CD8-positive, alpha-beta memory T cell (primary cell): ENCODE results near the gene KLF15. TPM values are rescaled to one million over a fixed set of nuclear protein-coding genes. Genes with fewer than 3 reads are reported as not detected.

ENCODE experiments used
- CTCF ChIA-PET: fragments of 350-600 bp; sonication (Branson Sonifier 250); formaldehyde crosslinking; loops from one replicate; lab custom pipeline; 2021; ENCODE audit warnings: antibody characterized with exemption; lab: Charles Lee
- POLR2A ChIA-PET: fragments of 350-600 bp; sonication (Branson Sonifier 250); formaldehyde crosslinking; loops from one replicate; lab custom pipeline; 2021; ENCODE audit warnings: antibody characterized with exemption; lab: Charles Lee
- DNase-seq, 5 donors: peaks; one replicate each; pipeline versions ENCODE4 v3.0.0 to v3.0.0-alpha.2; 2020 to 2022; ENCODE audit warnings: mixed read lengths in 1 of 5
- H3K27ac ChIP-seq: one replicate; pipeline ENCODE4 v1.7.0; 2013; ENCODE audit warnings: low read depth, mild to moderate bottlenecking, low read length, moderate library complexity
- H3K27me3 ChIP-seq: 2 replicates; pipeline ENCODE4 v1.7.0; 2013; ENCODE audit warnings: low read length, mild to moderate bottlenecking; ENCODE audit not compliant: insufficient read depth, poor library complexity, severe bottlenecking
- H3K36me3 ChIP-seq: 2 replicates; pipeline ENCODE4 v1.7.0; 2013; ENCODE audit warnings: mild to moderate bottlenecking, low read length, moderate library complexity; ENCODE audit not compliant: insufficient read depth
- H3K4me1 ChIP-seq: 2 replicates; pipeline ENCODE4 v1.7.0; 2013; ENCODE audit warnings: mild to moderate bottlenecking, low read length, moderate library complexity; ENCODE audit not compliant: insufficient read depth
- H3K4me3 ChIP-seq: 2 replicates; pipeline ENCODE4 v1.7.0; 2013; ENCODE audit warnings: mild to moderate bottlenecking, low read length
- H3K9me3 ChIP-seq: 2 replicates; pipeline ENCODE4 v1.7.0; 2013; ENCODE audit warnings: mild to moderate bottlenecking, low read length
- H3K27ac Mint-ChIP-seq, 8 donors: one replicate each; pipeline ENCODE4 v1.8.0; 2020 to 2021; ENCODE audit warnings: mixed read lengths in 8 of 8, mild to moderate bottlenecking in 6 of 8, inconsistent platforms in 3 of 8, moderate library complexity in 3 of 8
- H3K27me3 Mint-ChIP-seq, 2 donors: one replicate each; pipeline ENCODE4 v1.8.0; 2020 to 2021; ENCODE audit warnings: mixed read lengths in 2 of 2, mild to moderate bottlenecking in 1 of 2, moderate library complexity in 1 of 2
- H3K36me3 Mint-ChIP-seq, 3 donors: one replicate each; pipeline ENCODE4 v1.8.0; 2020 to 2021; ENCODE audit warnings: mixed read lengths in 3 of 3, inconsistent platforms in 1 of 3, mild to moderate bottlenecking in 1 of 3
- H3K4me1 Mint-ChIP-seq, 3 donors: one replicate each; pipeline ENCODE4 v1.8.0; 2020 to 2021; ENCODE audit warnings: mixed read lengths in 3 of 3, inconsistent platforms in 1 of 3, mild to moderate bottlenecking in 1 of 3
- H3K4me3 Mint-ChIP-seq, 7 donors: one replicate each; pipeline ENCODE4 v1.8.0; 2020 to 2021; ENCODE audit warnings: mixed read lengths in 7 of 7, mild to moderate bottlenecking in 6 of 7, moderate library complexity in 4 of 7, inconsistent platforms in 2 of 7
- H3K9me3 Mint-ChIP-seq, 5 donors: one replicate each; pipeline ENCODE4 v1.8.0; 2020 to 2022; ENCODE audit warnings: mixed read lengths in 5 of 5, mild to moderate bottlenecking in 3 of 5, moderate library complexity in 2 of 5, inconsistent platforms in 1 of 5
- polyA plus RNA-seq: library from polyadenylated mRNA; unstranded; fragments of 300-500 nt; fragmentation: Illumina TruSeq; gene quantifications from one replicate; pipeline ENCODE4 v1.2.3, GENCODE V29; 2021
- total RNA-seq, 2 experiments: library from RNA; stranded (reverse); gene quantifications; one replicate each; pipeline ENCODE4 v1.2.3, GENCODE V29; 2021

The KLF15 gene
- total and polyA plus RNA-seq, 3 experiments from 2014 or later: 0.11 to 0.18 TPM; not detected in 1

- Mint-ChIP-seq H3K27ac (no peak overlapping the region), H3K27me3 (peaks cover 10 to 11% of the 10 kb centered on the region in 2 donors), H3K4me1 (no peaks in the 10 kb centered on the region), H3K36me3 (no peaks in the 10 kb centered on the region), H3K9me3 (peaks cover 0 to 3% (median 0%) of the 10 kb centered on the region in 5 donors), H3K4me3 (no peak overlapping the region)
- POLR2A ChIA-PET: no interaction called here
- DNase-seq: no peak
- no peak overlapping the region for H3K27ac ChIP-seq
- H3K27me3 ChIP-seq: no peaks in the 10 kb centered on the region
- CTCF ChIA-PET: no interaction called here
- H3K9me3 ChIP-seq: no peaks in the 10 kb centered on the region
- H3K36me3 ChIP-seq: no peaks in the 10 kb centered on the region
- H3K4me3 ChIP-seq: no peak overlapping the region
- H3K4me1 ChIP-seq: no peaks in the 10 kb centered on the region
Measured at GRCh38 chr3:126309861-126310655, 47.1 kb downstream of the KLF15 start.

GRCh38 chr3:126309165-126309564 is 48.0 kb downstream of the KLF15 start:
- no peak for DNase-seq
- POLR2A ChIA-PET: no interaction called here
- Histone ChIP-seq H3K4me1 (no peaks in the 10 kb centered on the region), H3K27ac (no peak overlapping the region), H3K9me3 (no peaks in the 10 kb centered on the region), H3K36me3 (no peaks in the 10 kb centered on the region), H3K4me3 (no peak overlapping the region), H3K27me3 (no peaks in the 10 kb centered on the region)
- Mint-ChIP-seq H3K27ac (no peak overlapping the region), H3K36me3 (no peaks in the 10 kb centered on the region), H3K4me1 (no peaks in the 10 kb centered on the region), H3K9me3 (peaks cover 3 to 8% (median 4%) of the 10 kb centered on the region in 5 donors), H3K4me3 (no peak overlapping the region), H3K27me3 (peaks cover 10 to 11% of the 10 kb centered on the region in 2 donors)
- CTCF ChIA-PET: no interaction called here

GRCh38 chr3:126308394-126309125 is 48.6 kb downstream of the KLF15 start:
- Histone ChIP-seq H3K36me3 (no peaks in the 10 kb centered on the region), H3K27me3 (no peaks in the 10 kb centered on the region), H3K27ac (no peak overlapping the region), H3K4me3 (no peak overlapping the region), H3K4me1 (no peaks in the 10 kb centered on the region), H3K9me3 (no peaks in the 10 kb centered on the region)
- DNase-seq: no peak
- Mint-ChIP-seq H3K4me3 (no peak overlapping the region), H3K27ac (no peak overlapping the region), H3K36me3 (no peaks in the 10 kb centered on the region), H3K4me1 (no peaks in the 10 kb centered on the region), H3K9me3 (peaks cover 4 to 11% (median 8%) of the 10 kb centered on the region in 5 donors), H3K27me3 (peaks cover 10 to 11% of the 10 kb centered on the region in 2 donors)
- POLR2A ChIA-PET: no interaction called here
- CTCF ChIA-PET: no interaction called here

- Mint-ChIP-seq H3K4me1 (no peaks in the 10 kb centered on the region), H3K27ac (no peak overlapping the region), H3K27me3 (peaks cover 10 to 11% of the 10 kb centered on the region in 2 donors), H3K4me3 (no peak overlapping the region), H3K9me3 (peaks cover 11 to 18% (median 15%) of the 10 kb centered on the region in 5 donors), H3K36me3 (no peaks in the 10 kb centered on the region)
- Histone ChIP-seq H3K36me3 (no peaks in the 10 kb centered on the region), H3K27ac (no peak overlapping the region), H3K27me3 (no peaks in the 10 kb centered on the region), H3K4me3 (no peak overlapping the region), H3K4me1 (no peaks in the 10 kb centered on the region), H3K9me3 (no peaks in the 10 kb centered on the region)
- no peak for DNase-seq
- ChIA-PET CTCF (no interaction called here), POLR2A (no interaction called here)
Measured at GRCh38 chr3:126307591-126308393, 49.4 kb downstream of the KLF15 start.

GRCh38 chr3:126306888-126307482 is 50.2 kb downstream of the KLF15 start:
- no peaks in the 10 kb centered on the region for H3K36me3 ChIP-seq
- H3K4me3 Mint-ChIP-seq: no peak overlapping the region
- no peaks in the 10 kb centered on the region for H3K36me3 Mint-ChIP-seq
- no peaks in the 10 kb centered on the region for H3K4me1 Mint-ChIP-seq
- H3K4me1 ChIP-seq: no peaks in the 10 kb centered on the region
- no peak for DNase-seq
- H3K27me3 Mint-ChIP-seq: peaks cover 7 to 12% of the 10 kb centered on the region in 2 donors
- H3K9me3 Mint-ChIP-seq: peaks cover 15 to 21% (median 20%) of the 10 kb centered on the region in 5 donors
- H3K27ac ChIP-seq: no peak overlapping the region
- no peak overlapping the region for H3K27ac Mint-ChIP-seq
- no peak overlapping the region for H3K4me3 ChIP-seq
- ChIA-PET CTCF (no interaction called here), POLR2A (no interaction called here)
- H3K9me3 ChIP-seq: no peaks in the 10 kb centered on the region
- no peaks in the 10 kb centered on the region for H3K27me3 ChIP-seq

- Mint-ChIP-seq H3K27me3 (peaks cover 7 to 11% of the 10 kb centered on the region in 2 donors), H3K9me3 (peaks cover 15 to 21% (median 20%) of the 10 kb centered on the region in 5 donors), H3K27ac (no peak overlapping the region), H3K4me1 (no peaks in the 10 kb centered on the region), H3K36me3 (no peaks in the 10 kb centered on the region), H3K4me3 (no peak overlapping the region)
- no peaks in the 10 kb centered on the region for H3K9me3 ChIP-seq
- H3K36me3 ChIP-seq: no peaks in the 10 kb centered on the region
- H3K27me3 ChIP-seq: no peaks in the 10 kb centered on the region
- H3K27ac ChIP-seq: no peak overlapping the region
- no peak for DNase-seq
- POLR2A ChIA-PET: no interaction called here
- H3K4me1 ChIP-seq: no peaks in the 10 kb centered on the region
- H3K4me3 ChIP-seq: no peak overlapping the region
- CTCF ChIA-PET: no interaction called here
Measured at GRCh38 chr3:126306397-126306796, 50.8 kb downstream of the KLF15 start.

GRCh38 chr3:126305427-126305826 is 51.8 kb downstream of the KLF15 start:
- H3K9me3 Mint-ChIP-seq: peaks cover 15 to 24% (median 20%) of the 10 kb centered on the region in 5 donors
- Histone ChIP-seq H3K27ac (no peak overlapping the region), H3K27me3 (no peaks in the 10 kb centered on the region), H3K9me3 (no peaks in the 10 kb centered on the region), H3K36me3 (no peaks in the 10 kb centered on the region), H3K4me1 (no peaks in the 10 kb centered on the region), H3K4me3 (no peak overlapping the region)
- POLR2A ChIA-PET: no interaction called here
- no peak for DNase-seq
- H3K27me3 Mint-ChIP-seq: peaks cover 5 to 14% of the 10 kb centered on the region in 2 donors
- H3K4me3 Mint-ChIP-seq: no peak overlapping the region
- H3K27ac Mint-ChIP-seq: no peak overlapping the region
- H3K4me1 Mint-ChIP-seq: no peaks in the 10 kb centered on the region
- no peaks in the 10 kb centered on the region for H3K36me3 Mint-ChIP-seq
- CTCF ChIA-PET: no interaction called here
